GM19035 (cell line): ENCODE results near the gene OSBPL2.

ENCODE experiments used
- ATAC-seq: cut with Tn5 transposase; IDR thresholded peaks from one replicate; pipeline ENCODE4 v1.9.1; 2021; ENCODE audit not compliant: unreplicated experiment

OSBPL2 gene

GRCh38 chr20:62248890-62249560 is 10.7 kb downstream of the OSBPL2 start:
- ATAC-seq: no peak

GRCh38 chr20:62252342-62252966 is 14.1 kb downstream of the OSBPL2 start:
- ATAC-seq: no peak

- ATAC-seq: no peak
These were observed 15.1 kb downstream of the OSBPL2 start for GRCh38 chr20:62253398-62253797.

- ATAC-seq: no peak
These were observed 15.9 kb downstream of the OSBPL2 start for GRCh38 chr20:62254021-62254724.

GRCh38 chr20:62255976-62256375 is 17.7 kb downstream of the OSBPL2 start:
- no peak for ATAC-seq

- no peak for ATAC-seq
These were observed 20.4 kb downstream of the OSBPL2 start for GRCh38 chr20:62258499-62259293.

- ATAC-seq: no peak
These were observed 20.9 kb downstream of the OSBPL2 start for GRCh38 chr20:62259294-62259565.

GRCh38 chr20:62262064-62262463 is 23.7 kb downstream of the OSBPL2 start:
- no peak for ATAC-seq

- ATAC-seq: no peak
These were observed 25.1 kb downstream of the OSBPL2 start for GRCh38 chr20:62263396-62263795.

GRCh38 chr20:62265365-62265764 is 27.0 kb downstream of the OSBPL2 start:
- no peak for ATAC-seq

GRCh38 chr20:62266340-62266739 is 28.0 kb downstream of the OSBPL2 start:
- ATAC-seq: no peak

- ATAC-seq: no peak
These were observed 28.5 kb downstream of the OSBPL2 start for GRCh38 chr20:62266851-62267250.

- no peak for ATAC-seq
These were observed 29.2 kb downstream of the OSBPL2 start for GRCh38 chr20:62267543-62267942.

GRCh38 chr20:62268228-62268900 is 30.0 kb downstream of the OSBPL2 start:
- ATAC-seq: no peak

GRCh38 chr20:62269378-62269777 is 31.1 kb downstream of the OSBPL2 start:
- no peak for ATAC-seq

- no peak for ATAC-seq
These were observed 31.6 kb downstream of the OSBPL2 start for GRCh38 chr20:62269871-62270270.

- no peak for ATAC-seq
These were observed 33.9 kb downstream of the OSBPL2 start for GRCh38 chr20:62272200-62272599.

GRCh38 chr20:62273416-62273815 is 35.1 kb downstream of the OSBPL2 start:
- ATAC-seq: no peak

- no peak for ATAC-seq
These were observed 36.1 kb downstream of the OSBPL2 start for GRCh38 chr20:62274332-62274950.

GRCh38 chr20:62275219-62275618 is 36.9 kb downstream of the OSBPL2 start:
- ATAC-seq: no peak

GRCh38 chr20:62276439-62276838 is 38.1 kb downstream of the OSBPL2 start:
- no peak for ATAC-seq
